NCI-H2171 treated with DMSO at 0.1 percent for 48 hours (cell line): ENCODE results near the gene BAHD1.
"Not testable (repeated sequence)": the region's sequence is repeated elsewhere in the genome, so short reads cannot be mapped to it uniquely, and the experiment has no call there.

ENCODE experiments used
- DNase-seq: peaks from one replicate; lab custom pipeline; 2025; lab: John Stamatoyannopoulos, UW

Gene BAHD1

GRCh38 chr15:40445421-40445922 is 4.7 kb downstream of the BAHD1 start:
- DNase-seq, result no peak

DNA sequence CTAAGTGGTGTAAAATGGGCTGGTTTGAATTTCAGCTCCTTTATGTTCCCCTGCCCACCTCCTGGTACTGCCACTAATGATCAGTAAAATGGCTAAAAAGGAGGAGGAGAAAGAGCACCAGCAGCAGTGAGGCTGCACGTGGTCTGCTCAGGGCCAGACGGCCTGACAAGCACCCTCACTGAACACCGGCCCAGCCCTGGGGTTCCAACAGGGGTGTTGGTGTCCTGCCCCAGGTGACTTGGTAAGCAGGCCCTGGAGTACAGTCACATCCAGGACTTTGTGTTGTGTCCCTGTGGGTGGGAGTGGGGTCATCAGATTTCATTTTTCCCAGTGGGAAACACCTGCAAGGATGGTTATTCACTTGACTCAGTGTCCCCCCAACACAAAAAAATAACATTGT is 5.4 kb downstream of the BAHD1 start:
- no peak for DNase-seq

GRCh38 chr15:40448354-40448753 is 7.6 kb downstream of the BAHD1 start:
- DNase-seq, result no peak

- DNase-seq, result no peak
Observed at GRCh38 chr15:40449275-40449674, 8.5 kb downstream of the BAHD1 start.

- no peak for DNase-seq
Observed at GRCh38 chr15:40450047-40450446, 9.3 kb downstream of the BAHD1 start.

GRCh38 chr15:40451527-40452158 is 10.9 kb downstream of the BAHD1 start:
- no peak for DNase-seq

DNA sequence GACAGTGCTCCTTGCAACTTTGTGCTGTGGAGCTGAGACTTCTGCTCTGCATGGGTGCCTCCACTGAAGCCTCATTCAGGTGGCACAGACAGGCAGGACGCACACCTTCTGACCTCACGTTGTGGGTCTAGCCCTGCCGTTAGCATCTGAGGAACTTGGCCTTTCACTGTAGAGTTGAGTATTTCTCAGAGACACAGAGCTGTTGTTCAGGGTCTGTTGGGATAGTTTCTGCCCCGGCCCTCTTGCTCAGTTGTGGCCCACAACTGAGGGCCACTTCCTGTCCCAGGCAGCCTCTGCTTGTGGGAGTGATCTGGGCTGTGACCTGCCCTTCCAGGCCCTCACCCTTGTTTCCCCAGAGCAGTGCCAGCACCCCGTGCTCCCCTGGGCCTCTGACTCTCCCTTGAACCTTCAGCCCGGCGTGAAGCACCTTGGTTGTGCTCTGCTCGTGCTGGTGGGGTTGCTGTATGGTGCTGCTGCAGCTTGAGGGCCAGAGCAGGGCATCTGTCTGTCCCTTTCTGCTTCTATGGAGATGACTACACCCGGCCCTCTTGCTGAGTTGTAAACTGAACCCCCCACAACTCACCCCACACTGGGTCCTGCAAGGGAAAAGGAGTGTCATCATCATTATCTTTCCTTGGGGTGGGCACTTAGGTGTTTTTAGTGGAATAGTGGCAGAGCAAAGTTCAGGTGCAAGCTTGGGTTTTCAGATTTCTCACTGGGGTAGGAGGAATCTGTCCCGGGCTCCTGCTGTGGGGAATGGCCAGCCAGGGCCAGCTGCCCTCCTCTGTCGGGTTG is 11.7 kb downstream of the BAHD1 start:
- DNase-seq, result no peak

GRCh38 chr15:40453941-40454340 is 13.2 kb downstream of the BAHD1 start:
- DNase-seq, result not testable (repeated sequence)

GRCh38 chr15:40454904-40455391 is 14.2 kb downstream of the BAHD1 start:
- DNase-seq, result no peak

DNA sequence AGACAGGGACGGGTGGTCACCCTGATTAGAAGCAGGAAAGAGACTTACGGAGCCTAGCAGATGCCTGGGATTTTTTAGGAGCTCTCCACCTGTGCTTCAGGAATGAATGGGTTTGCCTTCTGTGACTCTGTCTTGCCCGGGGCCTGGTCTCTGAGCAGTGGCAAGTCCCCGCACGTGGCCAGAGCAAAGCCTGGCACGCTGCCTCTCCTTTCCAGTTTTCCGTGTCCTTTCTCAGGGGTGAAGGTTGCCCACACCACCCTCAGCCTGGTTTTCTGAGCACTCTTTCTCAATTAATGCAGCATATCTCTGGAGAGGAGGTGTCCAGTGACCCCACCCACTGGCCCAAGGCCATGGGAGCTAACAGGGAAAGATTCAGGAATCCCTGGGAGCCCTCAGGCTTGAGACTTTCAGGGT is 15.6 kb downstream of the BAHD1 start:
- no peak for DNase-seq

DNA sequence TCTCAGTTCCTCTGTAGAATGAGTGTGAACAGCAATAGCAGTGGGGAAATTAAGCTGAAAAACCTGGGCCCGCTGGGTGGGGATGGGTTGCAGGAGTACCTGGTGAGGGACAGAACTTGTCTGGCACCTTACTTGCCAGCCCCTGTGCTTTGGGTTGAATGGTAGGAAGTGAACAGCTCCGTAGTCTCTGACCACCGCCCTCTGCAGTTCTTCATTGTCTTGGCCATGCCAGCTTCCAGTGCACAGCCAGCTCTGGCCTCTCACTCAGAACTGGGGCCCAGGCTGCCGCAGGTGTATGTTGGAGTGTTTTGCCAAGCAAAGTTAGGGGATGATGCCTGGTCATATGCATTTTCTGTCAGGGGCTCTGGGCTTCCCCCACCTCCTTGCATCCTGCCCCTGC is 16.0 kb downstream of the BAHD1 start:
- DNase-seq, result no peak

- DNase-seq, result no peak
Observed at GRCh38 chr15:40458495-40459371, 18.0 kb downstream of the BAHD1 start.

DNA sequence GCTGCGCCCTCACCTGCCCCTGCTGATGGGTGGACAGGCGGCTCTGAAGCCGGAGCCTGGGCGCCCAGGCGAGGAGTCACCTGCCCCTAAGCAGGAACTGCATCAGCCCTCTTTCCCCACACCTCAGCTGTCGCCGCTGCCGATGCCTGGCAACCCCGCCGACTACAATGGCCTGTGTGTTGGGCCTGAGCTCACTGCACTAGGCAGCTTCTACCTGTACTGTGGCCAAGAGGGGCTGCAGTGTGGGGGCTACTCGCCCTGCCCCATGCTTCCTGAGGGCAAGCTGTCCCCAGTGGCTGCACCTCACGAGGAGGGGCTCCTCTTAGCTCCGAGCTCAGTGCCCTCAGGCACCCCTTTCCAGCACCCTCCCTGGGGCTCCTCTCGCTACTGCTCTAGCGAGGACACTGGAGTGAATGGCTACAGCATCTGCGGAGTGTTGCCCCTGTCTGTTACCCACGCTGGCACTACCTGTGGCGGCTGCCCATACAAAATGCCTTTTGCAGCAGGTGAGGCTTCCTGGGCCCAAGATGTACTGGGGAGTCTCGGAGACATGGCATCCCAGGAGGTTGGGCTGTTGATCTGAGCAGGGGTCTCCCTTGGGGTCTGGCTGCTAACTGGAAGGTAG is 18.8 kb downstream of the BAHD1 start:
- no peak for DNase-seq

- no peak for DNase-seq
Observed at GRCh38 chr15:40460404-40460803, 19.7 kb downstream of the BAHD1 start.

- no peak for DNase-seq
Observed at GRCh38 chr15:40461958-40462357, 21.2 kb downstream of the BAHD1 start.

DNA sequence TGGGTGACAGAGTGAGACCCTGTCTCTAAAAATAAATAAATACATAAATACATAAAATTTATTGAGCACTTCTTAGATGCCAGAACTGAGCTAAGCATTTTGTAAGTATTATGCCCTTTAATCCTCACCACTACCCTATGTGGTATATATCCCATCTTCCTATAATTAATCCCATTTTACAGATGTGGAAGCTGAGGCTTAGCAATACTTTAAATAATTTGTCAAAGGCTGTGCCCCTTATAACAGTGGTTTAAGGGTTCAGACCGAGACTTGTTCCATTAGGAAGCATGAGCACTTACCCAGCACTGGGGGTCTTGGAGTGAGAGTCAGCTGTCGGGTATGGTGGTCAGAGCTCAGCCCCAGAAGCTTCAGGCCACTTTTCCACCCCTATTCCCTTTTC is 22.5 kb downstream of the BAHD1 start:
- DNase-seq, result no peak

DNA sequence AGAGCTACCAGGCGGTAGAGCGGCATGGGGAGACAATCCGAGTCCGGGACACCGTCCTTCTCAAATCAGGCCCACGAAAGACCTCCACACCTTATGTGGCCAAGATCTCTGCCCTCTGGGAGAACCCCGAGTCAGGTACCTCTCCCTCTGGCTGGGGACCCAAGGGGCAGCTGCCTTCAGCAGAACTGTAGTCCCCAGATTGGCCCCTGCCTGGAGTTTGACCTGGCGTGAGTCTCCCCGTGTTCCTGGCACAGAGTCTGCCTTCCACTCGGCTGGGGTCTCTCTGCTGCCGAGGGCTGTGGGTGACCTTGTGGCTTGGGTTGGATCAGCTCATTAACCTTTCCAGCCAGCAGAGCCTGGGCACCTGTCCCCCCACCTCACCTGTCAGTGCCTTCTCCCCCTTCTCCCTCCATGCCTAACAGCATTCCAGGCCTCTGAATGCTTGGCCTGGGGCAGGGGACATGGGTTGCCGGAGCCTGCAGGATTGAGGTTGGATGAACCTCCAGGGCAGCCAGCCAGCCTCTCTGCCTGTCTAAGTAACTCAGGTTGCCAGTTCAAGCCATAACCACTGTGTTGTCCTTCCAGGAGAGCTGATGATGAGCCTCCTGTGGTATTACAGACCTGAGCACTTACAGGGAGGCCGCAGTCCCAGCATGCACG is 23.3 kb downstream of the BAHD1 start:
- DNase-seq, result no peak

DNA sequence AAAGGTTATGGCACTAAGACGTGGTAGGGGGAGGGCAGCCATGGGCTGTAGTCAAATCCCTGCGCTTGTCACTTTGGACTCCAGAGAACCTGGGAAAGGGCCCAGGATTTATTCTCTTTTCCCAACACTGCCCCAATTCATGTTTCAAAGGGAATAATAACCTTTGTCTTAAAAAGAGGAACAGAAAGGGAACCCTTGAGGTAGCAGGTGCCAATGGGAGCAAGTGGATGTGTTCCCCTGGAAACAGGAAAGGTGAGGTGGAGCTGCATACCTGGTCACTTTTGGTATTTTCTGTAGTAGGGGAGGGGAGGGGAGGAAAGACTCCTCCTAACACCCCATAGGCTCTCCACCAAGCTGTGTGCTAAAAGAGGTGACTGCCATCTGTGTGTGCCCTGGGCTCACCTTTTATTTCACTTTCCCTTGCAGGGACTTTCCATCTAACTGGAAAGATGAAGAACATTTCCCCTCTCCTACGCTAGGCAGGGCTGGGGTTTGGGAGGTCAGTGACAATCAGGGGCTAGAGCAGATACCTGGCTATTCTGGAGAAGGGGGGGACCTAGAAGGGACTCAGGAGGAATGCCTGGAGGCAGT is 23.9 kb downstream of the BAHD1 start:
- no peak for DNase-seq

DNA sequence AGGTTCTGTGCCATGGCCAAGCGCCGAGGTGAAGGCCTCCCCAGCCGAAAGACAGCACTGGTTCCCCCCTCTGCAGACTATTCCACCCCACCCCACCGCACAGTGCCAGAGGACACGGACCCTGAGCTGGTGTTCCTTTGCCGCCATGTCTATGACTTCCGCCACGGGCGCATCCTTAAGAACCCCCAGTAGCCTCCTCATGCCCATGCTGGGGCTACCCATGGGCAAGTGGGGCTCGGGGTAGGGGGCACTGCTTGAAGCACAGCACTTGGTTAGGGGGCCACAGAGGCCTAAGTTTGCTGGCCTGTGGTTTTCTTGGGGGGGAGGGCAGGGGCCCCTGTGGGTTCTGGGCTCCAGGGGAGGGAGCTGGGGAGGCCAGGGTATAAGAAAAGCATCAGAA is 25.2 kb downstream of the BAHD1 start:
- DNase-seq, result no peak

GRCh38 chr15:40466426-40467260 is 25.9 kb downstream of the BAHD1 start:
- no peak for DNase-seq
